ENCODE data around the gene ASXL2. TPM values are rescaled to one million over a fixed set of nuclear protein-coding genes. Genes with fewer than 3 reads are reported as not detected.
A peak's percentile ranks its signal among the peaks of the same experiment; 100 is the strongest.

Gene ASXL2
- polyA plus RNA-seq, 1 donor from 2014 or later, result 2.9 TPM

- Histone ChIP-seq H2AFZ (ENCODE audit: low read depth, low read length) (no peak overlapping the region), H3K9ac (ENCODE audit: low read length) (no peak overlapping the region), H3K4me3 (ENCODE audit: low read length) (no peak overlapping the region), H3K9me2 (ENCODE audit: insufficient read depth, low read length) (no peaks in the 10 kb centered on the region), H3K27ac (ENCODE audit: low read length) (no peak overlapping the region), H4K20me1 (ENCODE audit: insufficient read depth) (no peaks in the 10 kb centered on the region), H3K27me3 (ENCODE audit: insufficient read depth, low read depth, low read length) (no peaks in the 10 kb centered on the region), H3K4me2 (ENCODE audit: low read length) (no peak overlapping the region), H3K9me3 (ENCODE audit: low read length) (no peaks in the 10 kb centered on the region), H3K36me3 (ENCODE audit: insufficient read depth, low read length) (no peaks in the 10 kb centered on the region), H3F3A (ENCODE audit: insufficient read depth, low read length, poor library complexity, severe bottlenecking) (no peaks in the 10 kb centered on the region), H3K79me2 (replicated peaks; ENCODE audit: insufficient read depth, low read length) (no peaks in the 10 kb centered on the region)
- TF ChIP-seq MXI1 (conservative IDR thresholded peaks at IDR 0.05; ENCODE audit: poor library complexity, severe bottlenecking), result no peak
- no peak for TF ChIP-seq TAF1 (IDR thresholded peaks at IDR 0.05; ENCODE audit: low read depth)
- TF ChIP-seq EP300 (conservative IDR thresholded peaks at IDR 0.05; ENCODE audit: poor library complexity, severe bottlenecking), result no peak
- no peak for TF ChIP-seq REST (IDR thresholded peaks at IDR 0.05; ENCODE audit: borderline replicate concordance)
- TF ChIP-seq SMC3 (conservative IDR thresholded peaks at IDR 0.05; ENCODE audit: poor library complexity), result peak; percentile 70
- TF ChIP-seq CTCF (IDR thresholded peaks at IDR 0.05; ENCODE audit: poor library complexity, severe bottlenecking), result peak; percentile 77
- TF ChIP-seq POLR2AphosphoS5 (IDR thresholded peaks at IDR 0.05), result no peak
- no peak for TF ChIP-seq EZH2 (IDR thresholded peaks at IDR 0.05; ENCODE audit: borderline replicate concordance, insufficient read depth, low read length, poor library complexity, severe bottlenecking)
- peak; percentile 64 for TF ChIP-seq RAD21 (conservative IDR thresholded peaks at IDR 0.05)
Measured at GRCh38 chr2:25700221-25700660, 178.0 kb downstream of the ASXL2 start.

- Histone ChIP-seq H3K4me3 (ENCODE audit: low read length) (no peak overlapping the region), H3K79me2 (replicated peaks; ENCODE audit: insufficient read depth, low read length) (no peaks in the 10 kb centered on the region), H3K9me2 (ENCODE audit: insufficient read depth, low read length) (no peaks in the 10 kb centered on the region), H3K36me3 (ENCODE audit: insufficient read depth, low read length) (no peaks in the 10 kb centered on the region), H4K20me1 (ENCODE audit: insufficient read depth) (no peaks in the 10 kb centered on the region), H3F3A (ENCODE audit: insufficient read depth, low read length, poor library complexity, severe bottlenecking) (no peaks in the 10 kb centered on the region), H3K9me3 (ENCODE audit: low read length) (no peaks in the 10 kb centered on the region), H3K27me3 (ENCODE audit: insufficient read depth, low read depth, low read length) (no peaks in the 10 kb centered on the region), H2AFZ (ENCODE audit: low read depth, low read length) (no peak overlapping the region), H3K27ac (ENCODE audit: low read length) (no peak overlapping the region), H3K4me2 (ENCODE audit: low read length) (no peak overlapping the region), H3K9ac (ENCODE audit: low read length) (no peak overlapping the region)
- no peak for TF ChIP-seq MXI1 (conservative IDR thresholded peaks at IDR 0.05; ENCODE audit: poor library complexity, severe bottlenecking)
- no peak for TF ChIP-seq CTCF (IDR thresholded peaks at IDR 0.05; ENCODE audit: poor library complexity, severe bottlenecking)
- no peak for TF ChIP-seq SMC3 (conservative IDR thresholded peaks at IDR 0.05; ENCODE audit: poor library complexity)
- TF ChIP-seq POLR2AphosphoS5 (IDR thresholded peaks at IDR 0.05), result no peak
- no peak for TF ChIP-seq TAF1 (IDR thresholded peaks at IDR 0.05; ENCODE audit: low read depth)
- no peak for TF ChIP-seq RAD21 (conservative IDR thresholded peaks at IDR 0.05)
- TF ChIP-seq EZH2 (IDR thresholded peaks at IDR 0.05; ENCODE audit: borderline replicate concordance, insufficient read depth, low read length, poor library complexity, severe bottlenecking), result no peak
- no peak for TF ChIP-seq EP300 (conservative IDR thresholded peaks at IDR 0.05; ENCODE audit: poor library complexity, severe bottlenecking)
- TF ChIP-seq REST (IDR thresholded peaks at IDR 0.05; ENCODE audit: borderline replicate concordance), result no peak
Measured at GRCh38 chr2:25699216-25699615, 179.1 kb downstream of the ASXL2 start.

All from neural cell (in vitro differentiated cells).